ENCODE data around the gene PEG3. TPM values are rescaled to one million over a fixed set of nuclear protein-coding genes. Genes with fewer than 3 reads are reported as not detected.
"Not testable (repeated sequence)": the region's sequence is repeated elsewhere in the genome, so short reads cannot be mapped to it uniquely, and the experiment has no call there.

Gene PEG3
- total RNA-seq, 1 experiment from 2014 or later = 0.09 TPM

DNA sequence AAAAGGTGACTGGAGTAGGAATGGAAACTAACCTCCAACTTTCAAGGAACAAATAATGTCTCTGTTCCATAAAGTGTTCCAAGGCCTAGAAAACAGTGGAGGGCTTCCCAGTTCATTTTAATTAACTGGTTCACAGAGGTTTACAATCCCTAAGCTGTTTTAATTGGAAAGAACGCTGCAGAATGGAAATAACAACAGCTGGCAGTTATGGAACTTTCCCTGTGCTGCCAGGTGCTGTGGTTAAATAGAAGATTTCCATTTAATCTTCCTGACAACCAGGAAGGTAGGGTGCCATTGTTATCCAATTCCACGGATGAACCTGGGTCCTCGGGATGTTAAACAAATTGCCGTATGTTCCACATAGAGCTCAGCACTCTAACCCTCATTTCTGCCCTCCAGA is 22.2 kb upstream of the PEG3 start:
- no peak for TF ChIP-seq CTCF (IDR thresholded peaks at IDR 0.05; ENCODE audit: unreplicated experiment)
- CTCF ChIA-PET = interaction anchor here (0.9 kb wide), 1 partner anchor 12 kb away, joined by 3 read pairs; no protein-coding TSS in a partner anchor
- Mint-ChIP-seq H3K27me3 (ENCODE audit: unreplicated experiment) (no peaks in the 10 kb centered on the region), H3K4me3 (ENCODE audit: low read depth, unreplicated experiment) (no peak overlapping the region), H3K4me1 (ENCODE audit: low read depth, unreplicated experiment) (no peaks in the 10 kb centered on the region), H3K9me3 (ENCODE audit: low read depth, unreplicated experiment) (peaks cover 20% of the 10 kb centered on the region), H3K36me3 (ENCODE audit: insufficient read depth, unreplicated experiment) (no peaks in the 10 kb centered on the region), H3K27ac (ENCODE audit: unreplicated experiment) (no peak overlapping the region)
- BruUV-seq (replicated peaks) = no TSS peak
- DNase-seq = no peak
- intact Hi-C loops (cut with micrococcal nuclease; ENCODE audit: unreplicated experiment) = no loop called here

GRCh38 chr19:56860409-56860808 is 19.9 kb upstream of the PEG3 start:
- not testable (repeated sequence) for H3K4me3 Mint-ChIP-seq (ENCODE audit: low read depth, unreplicated experiment)
- CTCF ChIA-PET = interaction anchor here (0.7 kb wide), 1 partner anchor 39 kb away, joined by 5 read pairs; no protein-coding TSS in a partner anchor

DNA sequence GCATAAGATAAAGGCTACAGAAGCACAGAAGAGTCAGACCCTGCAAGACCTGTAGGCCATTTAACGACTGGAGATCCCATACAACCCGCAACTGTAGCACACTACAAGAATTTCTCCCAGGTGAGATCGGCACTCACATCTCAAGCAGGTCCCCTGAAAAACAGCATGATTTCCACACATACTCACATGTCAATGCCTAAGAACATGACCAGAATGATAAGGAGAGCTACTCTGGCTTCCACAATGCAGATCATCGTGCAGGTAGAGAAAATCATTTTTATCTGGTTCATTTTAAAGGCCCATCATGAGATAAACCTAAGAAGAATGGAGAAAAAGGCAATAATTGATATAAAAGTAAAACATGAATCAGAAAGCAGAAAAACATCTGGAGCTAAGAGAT is 17.5 kb upstream of the PEG3 start:
- TF ChIP-seq CTCF (IDR thresholded peaks at IDR 0.05; ENCODE audit: unreplicated experiment) = no peak
- Mint-ChIP-seq H3K27me3 (ENCODE audit: unreplicated experiment) (no peaks in the 10 kb centered on the region), H3K27ac (ENCODE audit: unreplicated experiment) (no peak overlapping the region), H3K4me1 (ENCODE audit: low read depth, unreplicated experiment) (no peaks in the 10 kb centered on the region), H3K4me3 (ENCODE audit: low read depth, unreplicated experiment) (no peak overlapping the region), H3K9me3 (ENCODE audit: low read depth, unreplicated experiment) (peaks cover 21% of the 10 kb centered on the region), H3K36me3 (ENCODE audit: insufficient read depth, unreplicated experiment) (no peaks in the 10 kb centered on the region)
- BruUV-seq (replicated peaks) = no TSS peak
- DNase-seq = no peak
- CTCF ChIA-PET = interaction anchor here (1.1 kb wide), 1 partner anchor 31 kb away, joined by 4 read pairs; no protein-coding TSS in a partner anchor
- intact Hi-C loops (cut with micrococcal nuclease; ENCODE audit: unreplicated experiment) = no loop called here

More at GRCh38 chr19:56860409-56860808, 19.9 kb upstream of the PEG3 start:
- H3K4me1 Mint-ChIP-seq (ENCODE audit: low read depth, unreplicated experiment); intact Hi-C loops (cut with micrococcal nuclease; ENCODE audit: unreplicated experiment); H3K27ac Mint-ChIP-seq (ENCODE audit: unreplicated experiment); H3K27me3 Mint-ChIP-seq (ENCODE audit: unreplicated experiment); H3K36me3 Mint-ChIP-seq (ENCODE audit: insufficient read depth, unreplicated experiment); DNase-seq; BruUV-seq (replicated peaks): not testable (repeated sequence)
- H3K9me3 Mint-ChIP-seq (ENCODE audit: low read depth, unreplicated experiment) = peaks cover 27% of the 10 kb centered on the region

GRCh38 chr19:56856822-56857221 is 16.3 kb upstream of the PEG3 start:
- H3K4me1 Mint-ChIP-seq (ENCODE audit: low read depth, unreplicated experiment) = no peaks in the 10 kb centered on the region
- no peak for DNase-seq
- H3K4me3 Mint-ChIP-seq (ENCODE audit: low read depth, unreplicated experiment) = no peak overlapping the region
- CTCF ChIA-PET = interaction anchor here (1.1 kb wide), 1 partner anchor 32 kb away, joined by 4 read pairs; no protein-coding TSS in a partner anchor
- H3K27ac Mint-ChIP-seq (ENCODE audit: unreplicated experiment) = no peak overlapping the region
- BruUV-seq (replicated peaks) = no TSS peak
- H3K36me3 Mint-ChIP-seq (ENCODE audit: insufficient read depth, unreplicated experiment) = no peaks in the 10 kb centered on the region
- intact Hi-C loops (cut with micrococcal nuclease; ENCODE audit: unreplicated experiment) = no loop called here
- peaks cover 25% of the 10 kb centered on the region for H3K9me3 Mint-ChIP-seq (ENCODE audit: low read depth, unreplicated experiment)
- no peak for TF ChIP-seq CTCF (IDR thresholded peaks at IDR 0.05; ENCODE audit: unreplicated experiment)
- H3K27me3 Mint-ChIP-seq (ENCODE audit: unreplicated experiment) = no peaks in the 10 kb centered on the region

GRCh38 chr19:56852361-56852760 is 11.8 kb upstream of the PEG3 start:
- H3K4me1 Mint-ChIP-seq (ENCODE audit: low read depth, unreplicated experiment); H3K27ac Mint-ChIP-seq (ENCODE audit: unreplicated experiment); BruUV-seq (replicated peaks); H3K27me3 Mint-ChIP-seq (ENCODE audit: unreplicated experiment); H3K36me3 Mint-ChIP-seq (ENCODE audit: insufficient read depth, unreplicated experiment); H3K4me3 Mint-ChIP-seq (ENCODE audit: low read depth, unreplicated experiment); DNase-seq; intact Hi-C loops (cut with micrococcal nuclease; ENCODE audit: unreplicated experiment); CTCF ChIA-PET: not testable (repeated sequence)
- H3K9me3 Mint-ChIP-seq (ENCODE audit: low read depth, unreplicated experiment) = peaks cover 24% of the 10 kb centered on the region
